Rectal smooth muscle tissue (tissue), 1 donor: ENCODE data around the gene FAM168B.
A peak's percentile ranks its signal among the peaks of the same experiment; 100 is the strongest.

Experiments
- H3K27ac ChIP-seq: one replicate; pipeline ENCODE4 v1.7.0; 2013; ENCODE audit warnings: low read depth, low read length, inconsistent platforms
- H3K27me3 ChIP-seq: one replicate; pipeline ENCODE4 v1.7.0; 2013; ENCODE audit warnings: low read length; ENCODE audit not compliant: control insufficient read depth, insufficient read depth
- H3K36me3 ChIP-seq: one replicate; pipeline ENCODE4 v1.7.0; 2013; ENCODE audit warnings: low read length; ENCODE audit not compliant: control insufficient read depth, insufficient read depth
- H3K4me1 ChIP-seq: one replicate; pipeline ENCODE4 v1.7.0; 2013; ENCODE audit warnings: low read length; ENCODE audit not compliant: control insufficient read depth, insufficient read depth
- H3K4me3 ChIP-seq: one replicate; pipeline ENCODE4 v1.7.0; 2013; ENCODE audit warnings: low read length
- H3K9ac ChIP-seq: one replicate; pipeline ENCODE4 v1.7.0; 2013; ENCODE audit warnings: low read length

Gene FAM168B, protein sequence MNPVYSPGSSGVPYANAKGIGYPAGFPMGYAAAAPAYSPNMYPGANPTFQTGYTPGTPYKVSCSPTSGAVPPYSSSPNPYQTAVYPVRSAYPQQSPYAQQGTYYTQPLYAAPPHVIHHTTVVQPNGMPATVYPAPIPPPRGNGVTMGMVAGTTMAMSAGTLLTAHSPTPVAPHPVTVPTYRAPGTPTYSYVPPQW

DNA sequence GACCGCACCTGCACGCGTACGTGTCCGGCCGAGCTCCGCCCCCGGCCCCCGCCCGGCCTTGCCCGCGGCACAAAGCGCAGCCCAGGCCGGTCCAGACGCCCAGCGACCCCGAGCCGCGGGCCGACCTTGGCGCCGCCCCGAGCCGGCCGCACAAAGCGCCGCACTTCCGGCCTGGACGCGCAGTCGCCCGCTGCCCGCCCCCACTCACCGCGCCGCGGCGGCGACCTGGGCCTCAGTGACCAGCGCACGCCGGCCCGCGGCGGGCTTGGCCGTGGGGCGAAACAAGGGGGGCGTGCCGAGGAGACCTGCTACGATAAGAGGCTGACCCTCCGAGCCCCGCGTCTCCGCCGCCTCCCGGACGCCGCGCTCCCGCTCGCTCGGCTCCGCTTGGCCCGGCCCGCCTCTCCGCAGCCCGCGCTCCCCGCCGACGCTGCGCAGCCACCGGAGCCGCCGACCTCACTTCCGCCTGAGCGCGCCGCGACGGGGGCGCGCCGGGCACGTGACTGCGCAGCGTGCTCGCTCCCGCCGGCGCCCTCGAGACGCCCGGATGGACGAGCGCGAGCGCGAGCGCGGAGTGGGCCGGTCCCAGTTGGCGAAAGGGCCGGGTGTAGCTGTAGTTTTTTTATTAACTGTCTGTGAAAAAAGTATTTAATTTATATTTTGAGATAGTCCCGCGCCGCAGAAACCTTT lies at the start of gene FAM168B:
Gene FAM168B (minus strand): TSS at position 455 of the 690 bp plus-strand sequence. CDS start 10,814 bp downstream, outside the sequence.
- H3K36me3 ChIP-seq: no peaks in the 10 kb centered on the region
- H3K27me3 ChIP-seq: no peaks in the 10 kb centered on the region
- peak within 1 kb of the TSS; percentile 87 for H3K4me3 ChIP-seq
- H3K9ac ChIP-seq: peak within 1 kb of the TSS; percentile 77
- H3K4me1 ChIP-seq: no peaks in the 10 kb centered on the region
- H3K27ac ChIP-seq: peak within 1 kb of the TSS; percentile 95

DNA sequence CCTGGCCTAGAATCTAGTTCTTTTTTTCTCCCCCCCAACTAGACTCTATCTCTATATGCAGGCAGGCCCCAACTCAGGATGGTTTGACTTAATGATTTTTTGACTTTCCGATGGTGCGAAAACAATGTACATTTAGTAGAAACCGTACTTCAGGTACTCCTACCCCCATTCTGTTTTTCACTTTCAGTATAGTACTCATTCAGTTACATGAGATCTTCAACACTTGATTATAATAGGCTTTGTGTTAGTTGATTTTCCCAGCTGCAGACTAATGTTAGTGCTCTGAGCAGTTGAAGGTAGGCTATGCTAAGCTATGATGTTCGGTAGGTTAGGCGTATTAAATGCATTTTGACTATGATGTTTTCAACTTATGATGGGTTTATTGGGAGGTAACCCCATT lies 49.6 kb upstream of the FAM168B start:
- H3K36me3 ChIP-seq: peaks cover 9% of the 10 kb centered on the region
- H3K4me3 ChIP-seq: no peak overlapping the region
- H3K9ac ChIP-seq: no peak overlapping the region
- H3K27ac ChIP-seq: no peak overlapping the region
- H3K27me3 ChIP-seq: no peaks in the 10 kb centered on the region
- no peaks in the 10 kb centered on the region for H3K4me1 ChIP-seq

DNA sequence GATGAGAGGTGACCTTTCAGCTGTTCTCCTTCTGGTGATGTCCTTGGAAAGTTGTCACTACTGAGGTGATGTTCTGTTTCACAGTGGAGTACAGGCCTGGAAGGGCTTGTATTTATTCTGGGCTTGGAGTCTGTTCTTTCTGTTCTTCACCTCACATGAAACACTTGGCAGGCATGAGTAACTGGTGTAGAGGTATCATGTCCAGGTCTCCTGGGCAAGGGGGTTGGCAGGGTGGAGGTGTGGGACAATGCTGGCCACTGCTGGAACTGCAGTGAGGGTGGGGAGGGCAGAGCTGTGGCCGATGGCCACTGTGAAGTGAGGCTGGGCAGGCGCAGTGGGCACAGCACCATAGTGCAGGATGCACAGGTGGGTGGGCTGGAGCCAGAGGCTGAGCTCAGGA lies 47.3 kb upstream of the FAM168B start:
- Histone ChIP-seq H3K36me3 (peaks cover 9% of the 10 kb centered on the region), H3K4me1 (no peaks in the 10 kb centered on the region), H3K27ac (no peak overlapping the region)

DNA sequence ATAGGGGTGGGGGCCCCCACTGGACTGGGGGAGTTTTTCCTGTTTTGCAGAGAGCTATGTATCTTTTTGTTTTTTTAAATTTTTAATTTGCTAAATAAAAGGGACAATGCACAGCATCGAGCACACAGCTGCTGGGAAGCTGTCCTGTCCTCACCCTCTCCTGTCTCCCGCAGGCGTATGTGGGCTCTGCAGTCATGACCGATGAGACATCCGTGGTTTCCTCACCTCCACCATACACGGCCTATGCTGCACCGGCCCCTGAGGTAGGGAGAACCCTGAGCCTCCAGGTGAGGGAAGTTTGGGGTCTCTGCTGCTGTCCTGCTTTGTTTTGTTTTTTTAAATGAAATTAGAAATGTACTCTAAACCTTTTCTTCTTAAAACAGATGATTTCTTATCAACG lies 39.5 kb upstream of the FAM168B start:
- Histone ChIP-seq H3K27ac (no peak overlapping the region), H3K36me3 (peaks cover 14% of the 10 kb centered on the region), H3K9ac (no peak overlapping the region), H3K4me3 (no peak overlapping the region), H3K4me1 (no peaks in the 10 kb centered on the region), H3K27me3 (no peaks in the 10 kb centered on the region)

More for the DNA sequence above, 47.3 kb upstream of the FAM168B start:
- H3K27me3 ChIP-seq: no peaks in the 10 kb centered on the region
- no peak overlapping the region for H3K9ac ChIP-seq
- no peak overlapping the region for H3K4me3 ChIP-seq

DNA sequence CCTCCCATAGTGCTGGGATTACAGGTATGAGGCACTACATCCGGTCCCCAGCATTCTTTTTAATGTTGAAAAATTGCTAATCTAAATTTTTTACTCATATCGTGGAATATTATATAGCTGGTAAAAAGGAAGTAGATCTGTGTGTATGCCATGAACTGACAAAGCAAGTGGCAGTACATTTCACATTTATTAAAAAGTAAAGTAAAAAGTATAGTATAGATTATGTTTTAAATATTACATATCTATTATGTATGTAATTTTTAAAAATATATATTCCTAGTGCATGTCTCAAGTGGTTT lies 37.0 kb upstream of the FAM168B start:
- peaks cover 23% of the 10 kb centered on the region for H3K36me3 ChIP-seq

DNA sequence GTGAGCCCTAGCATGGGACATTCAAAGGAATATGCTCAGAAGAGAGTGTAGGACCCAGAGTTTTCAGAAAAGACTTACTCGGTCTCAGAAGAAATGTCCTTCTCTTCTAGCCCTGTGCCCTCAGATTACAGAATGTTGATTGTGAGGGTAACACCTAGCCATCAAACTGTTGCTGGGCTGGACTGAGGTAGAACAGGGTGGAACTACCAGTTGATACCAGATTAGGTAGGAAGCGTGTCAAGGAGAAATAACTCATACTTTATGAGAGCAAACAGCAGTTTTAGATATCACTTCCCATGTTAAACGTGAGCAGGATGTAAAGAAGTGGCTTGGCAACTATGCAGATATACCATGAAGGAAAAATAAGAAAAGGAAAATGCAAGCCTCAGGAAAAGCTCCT lies 34.7 kb upstream of the FAM168B start:
- Histone ChIP-seq H3K36me3 (peaks cover 22% of the 10 kb centered on the region), H3K27me3 (no peaks in the 10 kb centered on the region), H3K4me1 (no peaks in the 10 kb centered on the region), H3K9ac (no peak overlapping the region), H3K4me3 (no peak overlapping the region), H3K27ac (no peak overlapping the region)

More for the DNA sequence above, 37.0 kb upstream of the FAM168B start:
- Histone ChIP-seq H3K27ac (no peak overlapping the region), H3K27me3 (no peaks in the 10 kb centered on the region), H3K4me3 (no peak overlapping the region), H3K9ac (no peak overlapping the region), H3K4me1 (no peaks in the 10 kb centered on the region)

DNA sequence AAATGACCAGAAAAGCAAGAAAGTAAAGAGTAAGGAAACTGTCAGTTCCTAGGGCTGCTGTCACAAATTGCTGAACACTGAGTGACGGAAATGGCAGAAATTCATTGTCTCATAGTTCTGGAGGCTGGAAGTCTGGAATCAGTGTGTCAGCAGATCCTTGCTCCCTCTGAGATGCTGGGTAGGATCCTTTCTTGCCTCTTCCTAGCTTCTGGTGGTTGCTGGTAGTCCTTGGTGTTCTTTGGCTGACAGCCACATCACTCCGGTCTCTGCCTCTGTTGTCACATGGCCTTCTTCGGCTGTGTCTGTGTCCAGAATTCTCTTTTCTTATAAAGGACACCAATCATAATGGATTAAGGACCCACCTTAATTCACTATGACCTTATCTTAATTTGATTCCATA lies 33.8 kb upstream of the FAM168B start:
- Histone ChIP-seq H3K4me1 (no peaks in the 10 kb centered on the region), H3K27ac (no peak overlapping the region), H3K27me3 (no peaks in the 10 kb centered on the region), H3K36me3 (peaks cover 15% of the 10 kb centered on the region), H3K9ac (no peak overlapping the region), H3K4me3 (no peak overlapping the region)

DNA sequence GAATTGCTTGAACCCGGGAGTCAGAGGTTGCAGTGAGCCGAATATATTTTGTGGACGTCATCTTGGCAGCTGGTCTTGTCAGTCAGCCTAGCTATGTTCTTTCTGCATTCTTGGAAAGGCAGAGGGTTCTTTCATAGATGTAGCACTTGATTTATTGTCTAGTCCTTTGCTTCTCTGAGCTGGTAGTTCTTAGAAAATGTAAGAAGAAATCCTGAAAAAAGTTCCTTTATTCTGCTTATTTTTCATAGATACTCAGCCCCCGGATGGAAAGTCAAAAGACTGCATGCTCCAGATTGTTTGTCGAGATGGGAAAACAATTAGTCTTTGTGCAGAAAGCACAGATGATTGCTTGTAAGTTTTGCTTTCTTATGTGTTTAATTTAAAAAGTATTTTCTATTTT lies 33.2 kb upstream of the FAM168B start:
- H3K9ac ChIP-seq: no peak overlapping the region
- H3K36me3 ChIP-seq: peaks cover 15% of the 10 kb centered on the region
- H3K27ac ChIP-seq: no peak overlapping the region
- no peaks in the 10 kb centered on the region for H3K27me3 ChIP-seq
- H3K4me1 ChIP-seq: no peaks in the 10 kb centered on the region
- H3K4me3 ChIP-seq: no peak overlapping the region

DNA sequence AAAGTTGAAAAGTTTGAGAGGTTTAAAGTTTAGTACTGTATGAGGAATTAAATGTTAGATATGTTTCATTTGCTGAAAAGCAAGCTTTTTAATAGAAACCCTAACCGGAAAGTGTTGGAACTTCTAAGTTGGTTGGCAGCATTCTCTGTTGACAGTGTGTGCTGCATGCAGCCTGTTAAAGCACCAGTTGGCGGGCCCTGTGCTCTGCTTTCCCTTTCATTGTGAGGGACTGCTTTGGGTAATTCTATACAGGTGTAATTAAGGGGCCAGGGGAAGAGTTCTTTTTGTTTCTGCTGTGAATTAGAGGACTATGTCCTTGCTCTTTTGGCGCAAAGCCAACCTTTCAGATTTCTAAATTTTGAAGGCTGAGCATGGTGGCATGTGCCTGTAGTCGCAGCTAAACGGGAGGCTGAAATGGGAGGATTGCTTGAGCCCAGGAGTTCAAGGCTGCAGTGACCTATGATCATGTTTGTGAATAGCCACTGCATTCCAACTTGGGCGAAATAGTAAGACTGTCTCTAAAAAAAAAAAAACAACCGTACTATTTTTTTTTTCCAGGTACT lies 32.0 kb upstream of the FAM168B start:
- H3K36me3 ChIP-seq: peaks cover 15% of the 10 kb centered on the region
- no peaks in the 10 kb centered on the region for H3K27me3 ChIP-seq
- H3K27ac ChIP-seq: no peak overlapping the region
- H3K9ac ChIP-seq: no peak overlapping the region
- H3K4me1 ChIP-seq: no peaks in the 10 kb centered on the region
- no peak overlapping the region for H3K4me3 ChIP-seq

DNA sequence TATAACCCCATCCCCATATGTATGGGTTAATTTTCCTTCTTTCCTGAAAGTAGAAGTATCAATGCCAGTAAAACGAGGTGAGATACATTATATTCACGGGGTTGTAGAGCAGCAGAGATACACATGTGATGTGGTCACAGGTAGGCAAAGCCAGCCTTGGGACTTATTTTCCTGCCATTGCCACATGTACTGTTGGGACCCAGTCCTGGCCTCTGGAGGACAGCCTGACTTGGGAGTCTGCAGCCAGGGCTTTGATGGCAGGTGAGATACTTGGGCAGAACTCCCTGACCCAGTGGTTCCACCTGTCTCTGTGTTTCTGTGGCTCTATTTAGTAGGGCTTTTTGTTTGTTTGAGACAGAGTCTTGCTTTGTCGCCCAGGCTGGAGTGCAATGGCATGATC lies 29.9 kb upstream of the FAM168B start:
- Histone ChIP-seq H3K4me3 (no peak overlapping the region), H3K27ac (no peak overlapping the region), H3K36me3 (peaks cover 15% of the 10 kb centered on the region), H3K4me1 (no peaks in the 10 kb centered on the region), H3K9ac (no peak overlapping the region), H3K27me3 (no peaks in the 10 kb centered on the region)

DNA sequence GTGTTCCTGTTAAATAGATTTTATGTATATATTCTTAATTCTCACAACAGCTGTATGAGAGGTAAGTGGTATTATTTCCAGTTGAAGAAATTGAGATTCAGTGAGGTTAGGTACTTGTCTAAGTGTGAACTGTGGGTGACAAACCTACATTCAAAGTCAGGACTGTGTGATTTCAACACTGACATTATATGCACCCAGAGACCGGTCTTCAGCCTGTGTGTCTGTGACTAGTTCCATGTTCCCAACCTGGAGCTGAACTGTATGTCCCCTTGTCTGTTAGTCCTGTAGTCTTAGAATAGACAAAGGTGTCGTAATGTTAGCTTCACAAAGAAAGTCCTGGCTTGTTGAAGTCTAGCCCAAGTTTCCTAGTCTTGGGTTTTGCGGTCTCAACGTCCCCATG lies 29.2 kb upstream of the FAM168B start:
- H3K27ac ChIP-seq: no peak overlapping the region
- no peak overlapping the region for H3K9ac ChIP-seq
- H3K27me3 ChIP-seq: no peaks in the 10 kb centered on the region
- H3K36me3 ChIP-seq: peaks cover 9% of the 10 kb centered on the region
- H3K4me1 ChIP-seq: no peaks in the 10 kb centered on the region
- no peak overlapping the region for H3K4me3 ChIP-seq

DNA sequence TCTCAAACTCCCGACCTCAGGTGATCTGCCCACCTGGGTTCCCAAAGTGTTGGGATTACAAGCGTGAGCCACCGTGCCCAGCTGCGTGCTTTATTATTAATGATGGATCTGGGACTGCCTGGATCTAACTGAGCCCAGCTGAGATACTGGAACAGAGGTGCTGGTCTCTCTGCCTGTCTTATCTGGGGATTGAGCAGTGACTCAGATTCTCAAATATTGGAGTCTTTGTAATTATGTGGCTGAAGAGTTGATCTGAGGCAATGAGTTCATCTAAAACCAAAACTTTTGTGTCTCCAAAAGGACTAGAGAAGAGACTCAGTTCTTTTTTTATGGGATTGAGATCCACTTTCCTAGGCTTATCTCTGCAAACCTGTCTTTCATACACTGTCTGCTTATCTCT lies 28.2 kb upstream of the FAM168B start:
- H3K27ac ChIP-seq: no peak overlapping the region
- H3K27me3 ChIP-seq: no peaks in the 10 kb centered on the region

DNA sequence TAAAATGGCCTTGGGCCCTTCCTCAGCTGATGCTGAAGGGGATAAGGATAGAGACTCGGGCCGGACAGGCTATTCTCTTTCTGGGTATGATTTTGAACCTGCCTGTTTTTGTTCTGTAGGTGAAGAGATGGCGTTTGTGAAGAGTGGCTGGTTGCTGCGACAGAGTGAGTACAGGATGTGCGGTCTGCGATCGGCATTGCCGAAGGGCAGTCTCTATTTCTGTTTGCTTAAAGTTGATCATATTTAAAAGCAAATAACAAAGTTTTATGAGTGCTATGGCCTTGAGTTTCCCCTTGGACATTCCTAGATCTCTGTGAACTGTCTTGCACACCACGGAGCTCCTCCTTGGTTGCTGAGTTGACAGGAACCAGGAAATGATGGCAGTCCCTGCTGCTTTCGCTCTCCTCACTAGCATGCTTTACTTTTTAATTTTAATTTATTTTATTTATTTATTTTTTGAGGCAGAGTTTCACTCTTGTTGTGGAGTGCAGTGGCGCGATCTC lies 27.6 kb upstream of the FAM168B start:
- Histone ChIP-seq H3K4me1 (no peaks in the 10 kb centered on the region), H3K9ac (no peak overlapping the region), H3K27ac (no peak overlapping the region), H3K27me3 (no peaks in the 10 kb centered on the region), H3K4me3 (no peak overlapping the region), H3K36me3 (peaks cover 2% of the 10 kb centered on the region)

More for the DNA sequence above, 28.2 kb upstream of the FAM168B start:
- peaks cover 2% of the 10 kb centered on the region for H3K36me3 ChIP-seq
- H3K4me1 ChIP-seq: no peaks in the 10 kb centered on the region
- H3K4me3 ChIP-seq: no peak overlapping the region
- no peak overlapping the region for H3K9ac ChIP-seq
